ENCODE data around the gene DPP3.

The DPP3 gene

GRCh38 chr11:66476173-66476840, 3.9 kb upstream of the DPP3 start:
- no peaks in the 10 kb centered on the region for H3K27me3 ChIP-seq (replicated peaks; ENCODE audit: insufficient read depth, low read length)
- no peak overlapping the region for H3K9ac ChIP-seq (ENCODE audit: low read length)
- H4K20me1 ChIP-seq (ENCODE audit: insufficient read depth, low read length), result 0 out of 2 replicates have a peak, but pooled peaks cover 3% of the 10 kb centered on the region
- H3K9me3 ChIP-seq (replicated peaks; ENCODE audit: insufficient read depth, low read length), result no peaks in the 10 kb centered on the region
- no peaks in the 10 kb centered on the region for H3K4me1 ChIP-seq (ENCODE audit: low read length)
- no peak for DNase-seq
- H3F3A ChIP-seq (ENCODE audit: insufficient read depth, low read length), result no peaks in the 10 kb centered on the region
- no peak overlapping the region for H3K27ac ChIP-seq (ENCODE audit: low read length)
- no peaks in the 10 kb centered on the region for H3K36me3 ChIP-seq (replicated peaks; ENCODE audit: insufficient read depth, low read length)
- H3K9me2 ChIP-seq (replicated peaks; ENCODE audit: insufficient read depth, low read length), result no peaks in the 10 kb centered on the region
- H3K4me3 ChIP-seq (ENCODE audit: low read length), result no peak overlapping the region
- no peak overlapping the region for H2AFZ ChIP-seq (ENCODE audit: low read length)
- TF ChIP-seq, protein P1, sequence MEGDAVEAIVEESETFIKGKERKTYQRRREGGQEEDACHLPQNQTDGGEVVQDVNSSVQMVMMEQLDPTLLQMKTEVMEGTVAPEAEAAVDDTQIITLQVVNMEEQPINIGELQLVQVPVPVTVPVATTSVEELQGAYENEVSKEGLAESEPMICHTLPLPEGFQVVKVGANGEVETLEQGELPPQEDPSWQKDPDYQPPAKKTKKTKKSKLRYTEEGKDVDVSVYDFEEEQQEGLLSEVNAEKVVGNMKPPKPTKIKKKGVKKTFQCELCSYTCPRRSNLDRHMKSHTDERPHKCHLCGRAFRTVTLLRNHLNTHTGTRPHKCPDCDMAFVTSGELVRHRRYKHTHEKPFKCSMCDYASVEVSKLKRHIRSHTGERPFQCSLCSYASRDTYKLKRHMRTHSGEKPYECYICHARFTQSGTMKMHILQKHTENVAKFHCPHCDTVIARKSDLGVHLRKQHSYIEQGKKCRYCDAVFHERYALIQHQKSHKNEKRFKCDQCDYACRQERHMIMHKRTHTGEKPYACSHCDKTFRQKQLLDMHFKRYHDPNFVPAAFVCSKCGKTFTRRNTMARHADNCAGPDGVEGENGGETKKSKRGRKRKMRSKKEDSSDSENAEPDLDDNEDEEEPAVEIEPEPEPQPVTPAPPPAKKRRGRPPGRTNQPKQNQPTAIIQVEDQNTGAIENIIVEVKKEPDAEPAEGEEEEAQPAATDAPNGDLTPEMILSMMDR (IDR thresholded peaks at IDR 0.05; ENCODE audit: low read length), result no peak
- TF ChIP-seq EZH2 (optimal IDR thresholded peaks at IDR 0.05; ENCODE audit: low read depth, low read length) (no peak), EZH2phosphoT487 (IDR thresholded peaks at IDR 0.05; ENCODE audit: low read length) (no peak)
- H3K79me2 ChIP-seq (ENCODE audit: low read length), result peaks cover 22% of the 10 kb centered on the region
- H3K4me2 ChIP-seq (ENCODE audit: low read depth, low read length), result no peak overlapping the region

- Histone ChIP-seq H3K36me3 (replicated peaks; ENCODE audit: insufficient read depth, low read length) (no peaks in the 10 kb centered on the region), H3F3A (ENCODE audit: insufficient read depth, low read length) (no peaks in the 10 kb centered on the region), H3K27me3 (replicated peaks; ENCODE audit: insufficient read depth, low read length) (no peaks in the 10 kb centered on the region), H2AFZ (ENCODE audit: low read length) (no peak overlapping the region), H4K20me1 (ENCODE audit: insufficient read depth, low read length) (0 out of 2 replicates have a peak, but pooled peaks cover 3% of the 10 kb centered on the region), H3K4me3 (ENCODE audit: low read length) (no peak overlapping the region), H3K27ac (ENCODE audit: low read length) (no peak overlapping the region), H3K9me3 (replicated peaks; ENCODE audit: insufficient read depth, low read length) (no peaks in the 10 kb centered on the region), H3K4me1 (ENCODE audit: low read length) (no peaks in the 10 kb centered on the region), H3K79me2 (ENCODE audit: low read length) (peaks cover 25% of the 10 kb centered on the region), H3K9ac (ENCODE audit: low read length) (no peak overlapping the region), H3K4me2 (ENCODE audit: low read depth, low read length) (no peak overlapping the region), H3K9me2 (replicated peaks; ENCODE audit: insufficient read depth, low read length) (no peaks in the 10 kb centered on the region)
- TF ChIP-seq EZH2 (optimal IDR thresholded peaks at IDR 0.05; ENCODE audit: low read depth, low read length), result no peak
- TF ChIP-seq, protein P1 (IDR thresholded peaks at IDR 0.05; ENCODE audit: low read length), result no peak
- no peak for TF ChIP-seq EZH2phosphoT487 (IDR thresholded peaks at IDR 0.05; ENCODE audit: low read length)
- no peak for DNase-seq
These were observed 3.4 kb upstream of the DPP3 start for GRCh38 chr11:66476841-66477251.

DNA sequence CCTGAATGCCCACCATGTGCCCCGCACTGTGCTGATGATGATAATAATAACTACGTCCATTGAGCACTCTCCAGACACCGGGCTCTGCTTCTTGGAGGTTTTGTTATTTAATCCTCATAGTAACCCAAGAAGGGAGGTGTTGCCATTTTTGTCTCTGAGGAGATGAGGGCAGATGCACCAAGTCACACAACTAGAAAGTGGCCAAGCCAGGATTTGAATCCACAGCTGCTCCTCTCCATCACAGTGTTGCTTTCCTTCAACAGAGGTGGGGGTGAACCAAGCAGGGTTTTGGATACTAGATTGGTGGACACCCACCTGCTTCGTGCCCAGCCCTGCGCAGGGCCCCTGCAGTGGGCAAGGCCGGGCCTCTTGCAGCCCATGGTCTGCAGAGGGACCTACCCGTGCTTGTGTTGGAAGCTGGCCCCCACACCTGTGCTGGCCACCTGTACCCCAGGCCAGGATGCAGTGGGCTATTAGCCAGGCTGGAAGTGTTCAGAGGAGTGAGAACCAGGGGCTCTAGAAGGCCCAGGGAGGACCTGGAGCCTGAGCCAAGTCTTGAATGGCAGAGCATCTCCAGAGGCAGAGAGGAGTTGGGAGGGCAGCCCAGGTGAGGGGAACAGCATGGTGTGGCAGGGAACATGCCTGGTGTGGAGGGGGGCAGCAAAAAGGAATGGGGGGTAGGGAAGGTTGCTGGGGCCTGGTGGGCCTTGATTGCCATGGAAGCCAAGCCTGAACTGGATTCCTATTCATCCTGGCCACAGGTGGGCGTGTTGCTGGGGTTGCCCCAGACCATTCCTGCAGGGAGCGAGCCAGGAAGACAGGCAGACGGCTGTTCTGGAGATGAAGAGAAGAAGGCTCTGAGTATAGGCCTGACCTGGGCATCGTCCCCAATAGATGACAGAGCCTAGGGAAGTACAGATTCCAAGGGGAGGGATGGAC, 2.7 kb upstream of the DPP3 start:
- Histone ChIP-seq H3K9me3 (replicated peaks; ENCODE audit: insufficient read depth, low read length) (no peaks in the 10 kb centered on the region), H3F3A (ENCODE audit: insufficient read depth, low read length) (no peaks in the 10 kb centered on the region), H3K27ac (ENCODE audit: low read length) (no peak overlapping the region), H3K4me1 (ENCODE audit: low read length) (no peaks in the 10 kb centered on the region), H3K9ac (ENCODE audit: low read length) (no peak overlapping the region), H3K9me2 (replicated peaks; ENCODE audit: insufficient read depth, low read length) (no peaks in the 10 kb centered on the region), H3K4me3 (ENCODE audit: low read length) (no peak overlapping the region), H2AFZ (ENCODE audit: low read length) (no peak overlapping the region), H3K27me3 (replicated peaks; ENCODE audit: insufficient read depth, low read length) (no peaks in the 10 kb centered on the region), H4K20me1 (ENCODE audit: insufficient read depth, low read length) (0 out of 2 replicates have a peak, but pooled peaks cover 3% of the 10 kb centered on the region), H3K79me2 (ENCODE audit: low read length) (peaks cover 30% of the 10 kb centered on the region), H3K4me2 (ENCODE audit: low read depth, low read length) (no peak overlapping the region), H3K36me3 (replicated peaks; ENCODE audit: insufficient read depth, low read length) (no peaks in the 10 kb centered on the region)
- DNase-seq, result no peak
- TF ChIP-seq, protein P1 (IDR thresholded peaks at IDR 0.05; ENCODE audit: low read length), result no peak
- no peak for TF ChIP-seq EZH2phosphoT487 (IDR thresholded peaks at IDR 0.05; ENCODE audit: low read length)
- TF ChIP-seq EZH2 (optimal IDR thresholded peaks at IDR 0.05; ENCODE audit: low read depth, low read length), result no peak
